Fibroblast of pulmonary artery (primary cell): ENCODE measurements around the gene ZMYM2.
A peak's percentile ranks its signal among the peaks of the same experiment; 100 is the strongest.

Experiments used
- DNase-seq: peaks from one replicate; pipeline ENCODE4 v3.0.0-alpha.2; 2010; ENCODE audit warnings: low read depth
- H3K4me3 ChIP-seq: replicated peaks from 2 replicates; pipeline ENCODE4 v1.5.1; 2011; ENCODE audit warnings: low read depth, mild to moderate bottlenecking, control low read depth, low read length, moderate library complexity
- TF ChIP-seq, protein P1 (sequence below): IDR thresholded peaks from 2 replicates; pipeline ENCODE4 v1.5.1; 2011; ENCODE audit warnings: mild to moderate bottlenecking, control low read depth, low read length, inconsistent platforms; ENCODE audit errors: missing control alignments

The ZMYM2 gene

DNA sequence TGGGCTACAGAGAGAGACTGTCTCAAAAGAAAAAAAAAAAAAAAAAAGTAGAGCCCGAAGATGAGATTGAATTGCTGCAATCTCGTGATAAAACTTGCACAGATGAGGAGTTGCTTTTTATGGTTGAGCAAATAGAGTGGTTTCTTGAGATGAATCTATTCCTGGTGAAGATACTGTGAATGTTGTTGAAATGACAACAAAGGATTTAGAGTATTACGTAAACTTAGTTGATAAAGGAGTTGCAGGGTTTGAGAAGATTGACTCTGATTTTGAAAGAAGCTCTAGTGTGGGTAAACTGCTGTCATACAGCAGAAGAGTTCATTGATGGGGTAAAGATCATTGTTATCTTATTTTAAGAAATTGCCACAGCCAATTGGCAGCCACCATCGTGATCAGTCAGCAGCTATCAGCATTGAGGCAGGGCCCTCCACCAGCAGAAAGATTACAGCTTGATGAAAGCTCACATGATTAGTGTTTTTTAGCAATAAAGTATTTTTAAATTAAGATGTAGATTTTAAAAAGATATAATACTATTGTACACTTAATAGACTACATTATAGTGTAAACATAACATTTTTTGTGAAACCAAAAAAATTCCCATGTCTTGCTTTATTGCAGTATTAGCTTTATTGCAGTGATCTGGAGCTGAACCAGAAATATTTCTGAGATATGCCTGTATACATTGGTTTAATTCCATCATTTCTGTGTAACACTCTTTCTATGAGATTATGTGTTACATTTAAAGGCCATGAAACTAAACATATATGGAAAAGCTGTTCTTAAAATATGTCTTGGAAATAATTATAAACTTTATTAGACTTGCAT is 43.1 kb downstream of the ZMYM2 start:
- H3K4me3 ChIP-seq: no peak overlapping the region
- TF ChIP-seq, protein P1, sequence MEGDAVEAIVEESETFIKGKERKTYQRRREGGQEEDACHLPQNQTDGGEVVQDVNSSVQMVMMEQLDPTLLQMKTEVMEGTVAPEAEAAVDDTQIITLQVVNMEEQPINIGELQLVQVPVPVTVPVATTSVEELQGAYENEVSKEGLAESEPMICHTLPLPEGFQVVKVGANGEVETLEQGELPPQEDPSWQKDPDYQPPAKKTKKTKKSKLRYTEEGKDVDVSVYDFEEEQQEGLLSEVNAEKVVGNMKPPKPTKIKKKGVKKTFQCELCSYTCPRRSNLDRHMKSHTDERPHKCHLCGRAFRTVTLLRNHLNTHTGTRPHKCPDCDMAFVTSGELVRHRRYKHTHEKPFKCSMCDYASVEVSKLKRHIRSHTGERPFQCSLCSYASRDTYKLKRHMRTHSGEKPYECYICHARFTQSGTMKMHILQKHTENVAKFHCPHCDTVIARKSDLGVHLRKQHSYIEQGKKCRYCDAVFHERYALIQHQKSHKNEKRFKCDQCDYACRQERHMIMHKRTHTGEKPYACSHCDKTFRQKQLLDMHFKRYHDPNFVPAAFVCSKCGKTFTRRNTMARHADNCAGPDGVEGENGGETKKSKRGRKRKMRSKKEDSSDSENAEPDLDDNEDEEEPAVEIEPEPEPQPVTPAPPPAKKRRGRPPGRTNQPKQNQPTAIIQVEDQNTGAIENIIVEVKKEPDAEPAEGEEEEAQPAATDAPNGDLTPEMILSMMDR: no peak
- peak; percentile 19 for DNase-seq

DNA sequence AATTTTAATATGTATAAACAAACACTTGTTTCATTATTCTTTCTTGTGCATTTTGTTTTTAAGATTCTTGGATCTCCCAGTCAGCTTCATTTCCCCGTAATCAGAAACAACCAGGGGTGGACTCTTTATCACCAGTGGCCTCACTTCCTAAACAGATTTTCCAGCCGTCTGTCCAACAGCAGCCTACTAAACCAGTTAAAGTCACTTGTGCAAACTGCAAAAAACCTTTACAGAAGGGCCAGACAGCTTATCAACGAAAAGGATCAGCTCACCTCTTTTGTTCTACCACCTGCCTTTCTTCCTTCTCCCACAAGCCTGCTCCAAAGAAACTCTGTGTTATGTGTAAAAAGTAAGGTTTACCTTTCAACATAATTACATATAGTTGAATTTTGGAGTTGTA is 44.3 kb downstream of the ZMYM2 start:
- TF ChIP-seq, protein P1: no peak
- H3K4me3 ChIP-seq: no peak overlapping the region
- DNase-seq: no peak

DNA sequence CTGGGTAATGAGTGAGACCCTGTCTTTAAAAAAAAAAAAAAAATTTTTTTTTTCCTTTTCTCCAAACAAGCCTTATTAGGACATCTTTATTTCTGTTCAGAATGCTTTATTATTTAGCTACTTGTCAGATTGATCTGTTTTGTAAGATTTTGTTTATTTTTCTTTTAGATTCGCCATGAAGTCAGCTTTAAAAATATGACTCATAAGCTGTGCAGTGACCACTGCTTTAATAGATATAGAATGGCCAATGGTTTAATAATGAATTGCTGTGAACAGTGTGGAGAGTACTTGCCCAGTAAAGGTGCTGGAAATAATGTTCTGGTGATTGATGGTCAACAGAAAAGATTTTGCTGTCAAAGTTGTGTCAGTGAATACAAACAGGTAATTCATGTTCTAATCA is 47.7 kb downstream of the ZMYM2 start:
- H3K4me3 ChIP-seq: no peak overlapping the region
- DNase-seq: peak; percentile 31
- TF ChIP-seq, protein P1: no peak

DNA sequence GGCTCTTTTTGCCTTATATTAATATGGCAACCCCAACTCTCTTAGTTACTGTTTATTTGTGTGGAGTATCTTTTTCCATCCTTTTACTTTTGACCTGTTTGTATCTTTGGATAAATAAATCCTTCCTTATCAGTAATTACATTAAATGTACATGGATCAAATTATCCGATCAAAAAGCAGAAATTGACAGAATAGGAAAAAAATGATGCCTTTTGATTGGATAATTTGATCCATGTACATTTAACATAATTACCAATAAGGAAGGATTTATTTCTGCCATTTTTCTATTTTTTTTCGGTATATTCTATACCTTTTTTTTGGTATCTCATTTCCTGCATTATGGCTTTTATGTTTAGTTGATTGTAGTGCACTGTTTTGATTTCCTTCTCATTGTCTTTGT is 57.2 kb downstream of the ZMYM2 start:
- no peak overlapping the region for H3K4me3 ChIP-seq
- TF ChIP-seq, protein P1: no peak
- DNase-seq: no peak

DNA sequence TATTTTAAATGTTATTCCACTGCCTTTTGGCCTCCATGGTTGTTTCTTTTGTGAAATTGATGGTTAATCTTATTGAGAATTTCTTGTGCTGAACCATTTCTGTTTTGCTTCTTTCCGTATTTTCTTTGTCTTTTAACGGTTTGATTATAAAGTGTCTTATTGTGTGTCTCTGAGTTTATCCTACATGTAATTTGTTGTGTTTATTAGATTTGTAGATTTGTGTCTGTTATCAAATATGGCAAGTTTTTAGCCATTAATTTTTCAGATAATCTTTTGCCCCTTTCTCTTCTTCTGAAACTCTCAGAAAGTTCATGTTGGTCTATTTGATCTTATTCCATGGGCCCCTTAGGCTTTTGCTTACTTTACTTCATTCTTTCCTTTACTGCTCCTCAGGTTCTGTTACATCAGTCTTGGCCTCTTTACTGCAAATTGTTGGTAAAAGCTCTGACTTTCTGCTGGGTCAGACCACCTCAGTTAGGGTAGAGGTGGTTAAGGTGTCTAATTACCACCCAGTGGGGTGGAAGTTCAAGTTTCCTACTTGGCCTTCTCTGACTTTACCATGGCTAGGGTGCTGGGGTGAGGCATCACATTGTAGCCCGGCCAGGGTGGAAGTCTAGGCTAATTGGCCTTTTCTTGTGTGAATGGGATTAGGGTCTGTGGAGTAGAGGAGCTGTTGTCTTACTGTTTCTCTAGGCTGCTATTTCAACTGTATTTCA is 58.3 kb downstream of the ZMYM2 start:
- DNase-seq: no peak
- no peak overlapping the region for H3K4me3 ChIP-seq
- TF ChIP-seq, protein P1: no peak

DNA sequence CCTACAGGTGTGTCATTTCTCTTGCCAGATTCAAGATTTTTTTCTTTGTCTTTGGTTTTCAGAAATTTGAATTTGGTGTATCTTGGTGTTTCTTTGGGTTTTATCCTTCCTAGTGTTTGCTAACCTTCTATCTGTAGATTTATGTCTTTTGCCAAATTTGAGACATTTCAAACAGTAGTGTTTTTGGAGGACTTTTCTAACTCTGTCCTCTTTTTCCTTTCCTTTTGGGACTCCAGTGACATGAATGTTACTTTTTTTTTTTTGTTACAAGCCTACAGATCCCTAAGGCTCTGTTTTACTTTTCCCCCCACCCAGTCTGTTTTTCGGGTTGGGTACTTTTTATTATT is 58.8 kb downstream of the ZMYM2 start:
- H3K4me3 ChIP-seq: no peak overlapping the region
- no peak for DNase-seq
- TF ChIP-seq, protein P1: no peak
